ENCODE data around the gene PLA2G12A. TPM values are rescaled to one million over a fixed set of nuclear protein-coding genes. Genes with fewer than 3 reads are reported as not detected.

The PLA2G12A gene
- total RNA-seq, 1 donor from 2014 or later = 16.4 TPM

GRCh38 chr4:109698656-109699055 lies 31.2 kb downstream of the PLA2G12A start:
- no peak for TF ChIP-seq CTCF (IDR thresholded peaks at IDR 0.05; ENCODE audit: partially characterized antibody, unreplicated experiment)
- Mint-ChIP-seq H3K4me1 (ENCODE audit: low read depth, unreplicated experiment) (peaks cover 4% of the 10 kb centered on the region), H3K4me3 (ENCODE audit: unreplicated experiment) (no peak overlapping the region), H3K27ac (ENCODE audit: unreplicated experiment) (no peak overlapping the region), H3K27me3 (ENCODE audit: unreplicated experiment) (no peaks in the 10 kb centered on the region), H3K9me3 (ENCODE audit: unreplicated experiment) (peaks cover 6% of the 10 kb centered on the region), H3K36me3 (ENCODE audit: unreplicated experiment) (peaks cover 6% of the 10 kb centered on the region)
- DNase-seq = no peak

- Mint-ChIP-seq H3K36me3 (ENCODE audit: unreplicated experiment) (no peaks in the 10 kb centered on the region), H3K9me3 (ENCODE audit: unreplicated experiment) (no peaks in the 10 kb centered on the region), H3K27ac (ENCODE audit: unreplicated experiment) (no peak overlapping the region), H3K4me1 (ENCODE audit: low read depth, unreplicated experiment) (no peaks in the 10 kb centered on the region), H3K27me3 (ENCODE audit: unreplicated experiment) (no peaks in the 10 kb centered on the region), H3K4me3 (ENCODE audit: unreplicated experiment) (no peak overlapping the region)
- no peak for TF ChIP-seq CTCF (IDR thresholded peaks at IDR 0.05; ENCODE audit: partially characterized antibody, unreplicated experiment)
- DNase-seq = no peak
Measured at GRCh38 chr4:109691411-109691920, 38.4 kb downstream of the PLA2G12A start.

GRCh38 chr4:109690690-109691410 lies 39.0 kb downstream of the PLA2G12A start:
- Mint-ChIP-seq H3K27me3 (ENCODE audit: unreplicated experiment) (no peaks in the 10 kb centered on the region), H3K4me3 (ENCODE audit: unreplicated experiment) (no peak overlapping the region), H3K36me3 (ENCODE audit: unreplicated experiment) (no peaks in the 10 kb centered on the region), H3K27ac (ENCODE audit: unreplicated experiment) (no peak overlapping the region), H3K4me1 (ENCODE audit: low read depth, unreplicated experiment) (no peaks in the 10 kb centered on the region), H3K9me3 (ENCODE audit: unreplicated experiment) (no peaks in the 10 kb centered on the region)
- no peak for DNase-seq
- no peak for TF ChIP-seq CTCF (IDR thresholded peaks at IDR 0.05; ENCODE audit: partially characterized antibody, unreplicated experiment)

- Mint-ChIP-seq H3K36me3 (ENCODE audit: unreplicated experiment) (no peaks in the 10 kb centered on the region), H3K27me3 (ENCODE audit: unreplicated experiment) (no peaks in the 10 kb centered on the region), H3K9me3 (ENCODE audit: unreplicated experiment) (no peaks in the 10 kb centered on the region), H3K4me3 (ENCODE audit: unreplicated experiment) (no peak overlapping the region), H3K4me1 (ENCODE audit: low read depth, unreplicated experiment) (no peaks in the 10 kb centered on the region), H3K27ac (ENCODE audit: unreplicated experiment) (no peak overlapping the region)
- DNase-seq = no peak
- TF ChIP-seq CTCF (IDR thresholded peaks at IDR 0.05; ENCODE audit: partially characterized antibody, unreplicated experiment) = no peak
Measured at GRCh38 chr4:109684727-109685126, 45.1 kb downstream of the PLA2G12A start.

- DNase-seq = no peak
- Mint-ChIP-seq H3K27me3 (ENCODE audit: unreplicated experiment) (no peaks in the 10 kb centered on the region), H3K27ac (ENCODE audit: unreplicated experiment) (no peak overlapping the region), H3K9me3 (ENCODE audit: unreplicated experiment) (peaks cover 2% of the 10 kb centered on the region), H3K4me3 (ENCODE audit: unreplicated experiment) (no peak overlapping the region), H3K4me1 (ENCODE audit: low read depth, unreplicated experiment) (no peaks in the 10 kb centered on the region), H3K36me3 (ENCODE audit: unreplicated experiment) (no peaks in the 10 kb centered on the region)
- TF ChIP-seq CTCF (IDR thresholded peaks at IDR 0.05; ENCODE audit: partially characterized antibody, unreplicated experiment) = no peak
Measured at GRCh38 chr4:109683621-109684253, 46.1 kb downstream of the PLA2G12A start.

Measured in glutamatergic neuron (in vitro differentiated cells).